Midbrain (tissue), 1 donor: Measurements from ENCODE around the gene ALDH5A1.
A peak's percentile ranks its signal among the peaks of the same experiment; 100 is the strongest.

ENCODE experiments used
- DNase-seq: peaks from one replicate; lab custom pipeline; 2025; lab: John Stamatoyannopoulos, UW

The ALDH5A1 gene

DNA sequence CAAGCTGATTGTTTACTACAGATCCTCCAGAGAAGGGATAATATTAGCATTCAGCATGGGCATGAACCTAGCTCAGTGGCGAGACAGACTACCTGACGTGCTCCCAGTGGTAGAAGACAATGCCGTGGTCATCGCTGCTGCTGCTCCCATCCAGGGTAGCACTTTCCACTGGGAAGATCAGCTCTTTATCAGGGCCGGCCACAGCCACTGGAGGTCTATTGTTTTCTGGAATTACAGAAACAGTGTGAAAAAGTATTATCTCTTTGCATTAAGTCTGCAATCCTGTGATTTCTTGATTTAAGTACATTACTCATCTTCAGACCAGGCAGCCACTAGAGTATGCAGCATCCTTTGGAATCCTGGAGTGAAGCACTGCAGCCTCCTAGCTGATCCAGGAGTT lies 75.0 kb downstream of the ALDH5A1 start:
- no peak for DNase-seq

DNA sequence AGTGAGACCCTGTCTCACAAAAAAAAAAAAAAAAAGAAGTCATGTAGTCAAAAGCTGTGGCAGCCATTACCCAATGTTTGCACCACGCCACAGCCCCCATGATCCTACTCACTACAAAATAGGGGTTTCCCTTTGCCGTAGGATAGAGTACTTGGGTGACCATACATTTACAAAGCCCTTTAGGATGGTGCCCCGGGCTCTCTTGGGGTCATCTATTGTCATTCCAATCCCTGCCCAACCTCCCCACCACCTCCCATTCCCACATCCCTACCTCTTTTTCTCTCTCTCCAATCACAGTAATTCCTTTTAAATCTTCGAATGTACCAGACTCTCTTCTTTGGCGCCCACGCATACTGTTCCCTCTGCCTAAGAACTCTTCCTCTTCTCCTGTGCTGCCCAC lies 76.6 kb downstream of the ALDH5A1 start:
- DNase-seq: no peak

DNA sequence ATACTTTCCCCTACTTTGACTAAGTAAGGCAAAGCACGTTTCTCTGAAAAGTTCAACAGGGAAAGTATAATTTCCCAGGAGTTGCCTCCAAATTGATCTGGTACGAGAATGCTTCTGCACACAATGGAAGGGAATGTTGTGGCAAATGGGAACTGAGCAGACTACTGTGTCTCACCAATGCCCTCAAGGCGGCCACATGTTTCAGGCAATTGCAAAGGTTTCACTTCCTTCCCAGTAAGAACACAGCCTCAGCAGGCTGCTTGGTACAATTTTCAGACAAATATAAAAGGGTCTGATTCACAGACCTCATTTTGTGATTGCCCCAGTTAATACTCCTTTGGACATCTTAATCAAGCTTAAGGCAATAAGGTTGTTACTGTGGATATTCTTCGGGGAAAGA lies 80.0 kb downstream of the ALDH5A1 start:
- no peak for DNase-seq

DNA sequence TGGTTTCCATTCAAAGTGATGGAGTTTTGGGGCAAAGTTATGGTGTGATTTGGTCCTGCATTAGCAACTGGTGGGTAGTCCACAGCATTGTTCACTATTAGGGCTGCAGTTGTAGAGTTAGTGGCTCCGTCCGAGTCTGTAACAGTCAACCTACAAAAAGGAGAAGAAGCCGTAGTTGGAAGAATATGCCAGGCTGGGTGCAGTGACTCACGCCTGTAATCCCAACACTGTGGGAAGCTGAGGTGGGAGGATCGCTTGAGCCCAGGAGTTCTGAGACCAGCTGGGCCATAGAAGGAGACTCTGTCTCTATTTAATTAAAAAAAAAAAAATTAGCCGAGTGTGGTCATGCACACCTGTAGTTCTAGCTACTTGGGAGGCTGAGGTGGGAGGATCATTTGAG lies 81.7 kb downstream of the ALDH5A1 start:
- DNase-seq: no peak

DNA sequence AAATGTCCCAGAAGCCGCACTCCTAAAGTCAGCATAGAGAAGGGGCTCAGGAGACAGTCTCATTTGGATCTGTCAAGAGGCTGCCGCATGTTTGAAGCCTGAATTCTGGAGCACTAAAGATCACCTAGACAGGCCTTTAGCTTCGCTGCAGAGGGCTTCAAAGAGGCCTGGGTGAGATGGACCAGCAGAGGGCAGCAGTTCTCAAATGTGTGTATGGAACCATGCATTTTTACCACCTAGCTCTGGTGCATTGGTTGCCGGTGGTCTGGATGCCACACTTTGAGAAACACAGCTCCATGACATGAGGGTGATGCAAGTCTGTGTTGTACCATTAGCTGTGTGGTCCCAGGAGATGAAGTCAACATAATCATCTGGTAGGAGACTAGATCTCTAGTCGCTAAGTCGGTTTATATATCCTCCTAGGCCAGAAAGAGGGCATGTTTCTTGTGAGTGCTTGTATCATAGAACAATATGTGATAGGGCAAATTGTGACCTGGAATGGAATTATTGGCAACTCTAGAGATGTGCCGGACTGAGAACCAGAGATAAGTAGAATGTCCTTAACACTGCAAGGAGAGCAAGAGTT lies 86.4 kb downstream of the ALDH5A1 start:
- peak; percentile 79 for DNase-seq

DNA sequence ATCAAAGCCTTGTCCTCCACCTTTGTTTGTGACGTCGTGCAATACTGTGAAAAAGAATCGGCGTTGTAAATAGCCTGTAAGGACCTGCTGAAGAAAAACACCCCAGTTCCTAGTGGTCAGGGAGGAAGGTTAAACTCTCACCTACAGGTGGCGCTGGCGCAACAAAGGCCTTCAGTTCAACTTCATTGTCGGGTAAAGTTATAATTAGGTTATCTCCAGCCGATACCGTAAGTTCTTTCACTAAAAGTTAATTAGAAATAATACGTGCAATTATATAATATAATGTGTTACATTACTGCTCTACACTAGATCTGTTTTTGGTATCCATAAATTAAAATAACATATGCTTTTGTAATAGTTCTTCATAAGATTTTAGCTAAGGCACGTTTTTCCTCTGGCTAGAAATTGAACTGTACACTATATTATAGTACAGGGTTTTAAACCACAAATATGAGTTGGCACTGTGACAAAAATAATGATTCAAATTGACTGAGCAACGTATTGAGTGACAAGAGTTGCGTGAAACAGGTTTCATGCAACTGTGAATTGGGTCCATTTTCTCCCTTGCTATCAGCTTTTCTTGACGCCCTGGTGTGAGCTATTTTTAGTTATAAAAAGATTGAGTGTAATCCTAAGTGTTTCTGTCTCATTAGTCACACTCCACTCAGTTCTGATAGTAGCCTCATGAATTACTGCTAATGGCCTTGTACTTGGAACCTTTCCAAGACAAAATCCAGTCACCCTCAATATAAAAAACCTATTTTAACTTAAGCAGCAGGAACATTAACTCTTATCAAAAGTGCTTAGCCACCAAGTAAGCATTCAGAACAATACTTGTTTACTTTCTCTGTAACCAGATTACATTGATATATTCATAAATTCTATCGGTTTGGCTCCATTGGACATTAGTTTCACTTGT lies 89.0 kb downstream of the ALDH5A1 start:
- DNase-seq: peak; percentile 77

DNA sequence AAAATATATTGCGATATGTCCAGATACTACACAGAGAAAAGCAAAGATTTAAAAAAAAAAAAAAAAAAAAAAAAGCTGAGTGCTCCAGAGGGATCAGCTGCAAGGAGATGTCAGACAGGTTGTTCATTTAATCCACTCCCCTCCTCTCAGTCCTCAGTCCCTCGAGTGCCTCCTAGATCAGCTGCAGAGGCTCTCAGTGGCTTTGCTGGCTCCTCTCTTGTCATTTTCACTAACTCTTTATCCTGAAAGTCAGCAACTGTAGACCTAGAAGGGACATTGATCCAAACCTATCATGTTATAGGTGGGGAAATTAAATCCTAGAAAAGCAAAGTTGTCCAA lies 89.6 kb downstream of the ALDH5A1 start:
- DNase-seq: no peak
